ENCODE measurements around the gene BRAT1. TPM values are rescaled to one million over a fixed set of nuclear protein-coding genes. Genes with fewer than 3 reads are reported as not detected.

Gene BRAT1
- total RNA-seq, 1 donor from 2014 or later: 19.7 TPM

GRCh38 chr7:2518737-2519118 lies 36.6 kb downstream of the BRAT1 start:
- Histone ChIP-seq H3K36me3 (ENCODE audit: insufficient read depth, low read length) (no peaks in the 10 kb centered on the region), H3K4me3 (ENCODE audit: insufficient read depth, low read depth, low read length) (peak overlapping the region; percentile 51), H3K4me1 (ENCODE audit: insufficient read depth, low read length) (peaks cover 64% of the 10 kb centered on the region), H3K9me3 (ENCODE audit: insufficient read depth, low read depth, low read length) (peaks cover 4% of the 10 kb centered on the region), H3K9ac (ENCODE audit: low read length) (peak overlapping the region; percentile 65), H3K27me3 (ENCODE audit: insufficient read depth, low read length) (no peaks in the 10 kb centered on the region), H3K4me2 (ENCODE audit: low read length) (peak overlapping the region; percentile 87), H3K79me2 (ENCODE audit: insufficient read depth, low read length) (peaks cover 35% of the 10 kb centered on the region), H4K20me1 (ENCODE audit: insufficient read depth, low read length) (peaks cover 19% of the 10 kb centered on the region), H3K27ac (ENCODE audit: low read depth, low read length) (peak overlapping the region; percentile 10), H2AFZ (ENCODE audit: low read depth, low read length) (peak overlapping the region; percentile 64)
- H3K4me3 Mint-ChIP-seq (ENCODE audit: unreplicated experiment): peak overlapping the region; percentile 79
- FAIRE-seq (no peak), DNase-seq (ENCODE audit: low read depth) (no peak)
- peak overlapping the region; percentile 81 for H3K27ac Mint-ChIP-seq (ENCODE audit: unreplicated experiment)
- TF ChIP-seq CTCF (IDR thresholded peaks at IDR 0.05; ENCODE audit: insufficient read depth, low read depth, low read length) (no peak), EZH2 (IDR thresholded peaks at IDR 0.05; ENCODE audit: insufficient read depth, low read length) (no peak)
- peaks cover 4% of the 10 kb centered on the region for H3K36me3 Mint-ChIP-seq (ENCODE audit: low read depth, unreplicated experiment)
- no peaks in the 10 kb centered on the region for H3K9me3 Mint-ChIP-seq (ENCODE audit: unreplicated experiment)
- no peaks in the 10 kb centered on the region for H3K27me3 Mint-ChIP-seq (ENCODE audit: low read depth, unreplicated experiment)
- H3K4me1 Mint-ChIP-seq (ENCODE audit: low read depth, unreplicated experiment): peaks cover 24% of the 10 kb centered on the region

- Histone ChIP-seq H3K27me3 (ENCODE audit: insufficient read depth, low read length) (no peaks in the 10 kb centered on the region), H3K79me2 (ENCODE audit: insufficient read depth, low read length) (peaks cover 27% of the 10 kb centered on the region), H2AFZ (ENCODE audit: low read depth, low read length) (no peak overlapping the region), H3K36me3 (ENCODE audit: insufficient read depth, low read length) (no peaks in the 10 kb centered on the region), H3K9ac (ENCODE audit: low read length) (peak overlapping the region; percentile 65), H4K20me1 (ENCODE audit: insufficient read depth, low read length) (peaks cover 19% of the 10 kb centered on the region), H3K4me1 (ENCODE audit: insufficient read depth, low read length) (peaks cover 55% of the 10 kb centered on the region), H3K27ac (ENCODE audit: low read depth, low read length) (peak overlapping the region; percentile 82), H3K4me3 (ENCODE audit: insufficient read depth, low read depth, low read length) (no peak overlapping the region), H3K4me2 (ENCODE audit: low read length) (peak overlapping the region; percentile 87), H3K9me3 (ENCODE audit: insufficient read depth, low read depth, low read length) (peaks cover 4% of the 10 kb centered on the region)
- FAIRE-seq (no peak), DNase-seq (ENCODE audit: low read depth) (peak; percentile 65)
- Mint-ChIP-seq H3K27me3 (ENCODE audit: low read depth, unreplicated experiment) (peaks cover 2% of the 10 kb centered on the region), H3K9me3 (ENCODE audit: unreplicated experiment) (no peaks in the 10 kb centered on the region), H3K4me1 (ENCODE audit: low read depth, unreplicated experiment) (peaks cover 20% of the 10 kb centered on the region), H3K36me3 (ENCODE audit: low read depth, unreplicated experiment) (peaks cover 2% of the 10 kb centered on the region), H3K27ac (ENCODE audit: unreplicated experiment) (peak overlapping the region; percentile 98), H3K4me3 (ENCODE audit: unreplicated experiment) (peak overlapping the region; percentile 75)
- TF ChIP-seq CTCF (IDR thresholded peaks at IDR 0.05; ENCODE audit: insufficient read depth, low read depth, low read length) (no peak), EZH2 (IDR thresholded peaks at IDR 0.05; ENCODE audit: insufficient read depth, low read length) (no peak)
These were observed 37.4 kb downstream of the BRAT1 start for GRCh38 chr7:2517678-2518507.

GRCh38 chr7:2517026-2517425 lies 38.3 kb downstream of the BRAT1 start:
- DNase-seq (ENCODE audit: low read depth): peak; percentile 96
- H3K4me2 ChIP-seq (ENCODE audit: low read length): peak overlapping the region; percentile 87

More at GRCh38 chr7:2517026-2517425, 38.3 kb downstream of the BRAT1 start:
- peak; percentile 62 for FAIRE-seq
- H3K4me1 ChIP-seq (ENCODE audit: insufficient read depth, low read length): peaks cover 48% of the 10 kb centered on the region
- H3K36me3 ChIP-seq (ENCODE audit: insufficient read depth, low read length): no peaks in the 10 kb centered on the region
- Mint-ChIP-seq H3K4me3 (ENCODE audit: unreplicated experiment) (peak overlapping the region; percentile 75), H3K4me1 (ENCODE audit: low read depth, unreplicated experiment) (peaks cover 17% of the 10 kb centered on the region), H3K27ac (ENCODE audit: unreplicated experiment) (peak overlapping the region; percentile 98), H3K27me3 (ENCODE audit: low read depth, unreplicated experiment) (peaks cover 4% of the 10 kb centered on the region), H3K9me3 (ENCODE audit: unreplicated experiment) (no peaks in the 10 kb centered on the region), H3K36me3 (ENCODE audit: low read depth, unreplicated experiment) (no peaks in the 10 kb centered on the region)
- no peaks in the 10 kb centered on the region for H3K27me3 ChIP-seq (ENCODE audit: insufficient read depth, low read length)
- peaks cover 18% of the 10 kb centered on the region for H4K20me1 ChIP-seq (ENCODE audit: insufficient read depth, low read length)
- peak overlapping the region; percentile 71 for H3K9ac ChIP-seq (ENCODE audit: low read length)
- TF ChIP-seq EZH2 (IDR thresholded peaks at IDR 0.05; ENCODE audit: insufficient read depth, low read length): no peak
- TF ChIP-seq CTCF (IDR thresholded peaks at IDR 0.05; ENCODE audit: insufficient read depth, low read depth, low read length): no peak
- peaks cover 4% of the 10 kb centered on the region for H3K9me3 ChIP-seq (ENCODE audit: insufficient read depth, low read depth, low read length)
- H2AFZ ChIP-seq (ENCODE audit: low read depth, low read length): no peak overlapping the region
- peak overlapping the region; percentile 82 for H3K27ac ChIP-seq (ENCODE audit: low read depth, low read length)
- peaks cover 20% of the 10 kb centered on the region for H3K79me2 ChIP-seq (ENCODE audit: insufficient read depth, low read length)
- H3K4me3 ChIP-seq (ENCODE audit: insufficient read depth, low read depth, low read length): no peak overlapping the region

All from astrocyte (in vitro differentiated cells and primary cell).